ENCODE measurements around the gene MYO18B. TPM values are rescaled to one million over a fixed set of nuclear protein-coding genes. Genes with fewer than 3 reads are reported as not detected.

MYO18B gene
- total RNA-seq, 1 experiment from 2014 or later, result not detected

- Histone ChIP-seq H3K36me3 (ENCODE audit: low read depth, low read length) (no peaks in the 10 kb centered on the region), H3K4me3 (ENCODE audit: low read length) (no peak overlapping the region), H3K9me2 (replicated peaks; ENCODE audit: low read length) (no peaks in the 10 kb centered on the region), H3F3A (ENCODE audit: low read length, unreplicated experiment) (no peaks in the 10 kb centered on the region), H3K4me1 (ENCODE audit: insufficient read depth, low read length) (no peaks in the 10 kb centered on the region), H3K4me2 (ENCODE audit: low read length) (no peak overlapping the region), H3K27ac (ENCODE audit: low read length) (no peak overlapping the region), H3K9me3 (ENCODE audit: low read length) (no peaks in the 10 kb centered on the region), H3K27me3 (ENCODE audit: low read length) (no peaks in the 10 kb centered on the region), H3K79me2 (ENCODE audit: low read length) (no peaks in the 10 kb centered on the region), H4K20me1 (ENCODE audit: low read length) (no peaks in the 10 kb centered on the region), H2AFZ (ENCODE audit: low read length) (no peak overlapping the region), H3K9ac (ENCODE audit: low read length) (no peak overlapping the region)
- DNase-seq, result no peak
- ChIA-PET CTCF (no interaction called here), POLR2A (ENCODE audit: unreplicated experiment) (no interaction called here)
- BruUV-seq (replicated peaks), result no TSS peak
- intact Hi-C loops (cut with micrococcal nuclease), result no loop called here
- TF ChIP-seq EZH2 (IDR thresholded peaks at IDR 0.05; ENCODE audit: low read length, unreplicated experiment) (no peak), CTCF (conservative IDR thresholded peaks at IDR 0.05; ENCODE audit: low read depth, low read length) (no peak), EZH2phosphoT487 (IDR thresholded peaks at IDR 0.05; ENCODE audit: borderline replicate concordance, low read length) (no peak)
- ATAC-seq, result no peak
These were observed 92.5 kb downstream of the MYO18B start for GRCh38 chr22:25834490-25834889.

- H3K4me2 ChIP-seq (ENCODE audit: low read length), result no peak overlapping the region
- H3K9me2 ChIP-seq (replicated peaks; ENCODE audit: low read length), result no peaks in the 10 kb centered on the region
- no peak overlapping the region for H3K4me3 ChIP-seq (ENCODE audit: low read length)
- ChIA-PET CTCF (no interaction called here), POLR2A (ENCODE audit: unreplicated experiment) (no interaction called here)
- no TSS peak for BruUV-seq (replicated peaks)
- H3F3A ChIP-seq (ENCODE audit: low read length, unreplicated experiment), result no peaks in the 10 kb centered on the region
- TF ChIP-seq EZH2phosphoT487 (IDR thresholded peaks at IDR 0.05; ENCODE audit: borderline replicate concordance, low read length) (no peak), EZH2 (IDR thresholded peaks at IDR 0.05; ENCODE audit: low read length, unreplicated experiment) (no peak), CTCF (conservative IDR thresholded peaks at IDR 0.05; ENCODE audit: low read depth, low read length) (no peak)
- no peak overlapping the region for H2AFZ ChIP-seq (ENCODE audit: low read length)
- no peaks in the 10 kb centered on the region for H4K20me1 ChIP-seq (ENCODE audit: low read length)
- H3K36me3 ChIP-seq (ENCODE audit: low read depth, low read length), result no peaks in the 10 kb centered on the region
- ATAC-seq (no peak), DNase-seq (no peak)
- H3K79me2 ChIP-seq (ENCODE audit: low read length), result no peaks in the 10 kb centered on the region
- no peak overlapping the region for H3K27ac ChIP-seq (ENCODE audit: low read length)
- no peak overlapping the region for H3K9ac ChIP-seq (ENCODE audit: low read length)
- H3K4me1 ChIP-seq (ENCODE audit: insufficient read depth, low read length), result no peaks in the 10 kb centered on the region
- intact Hi-C loops (cut with micrococcal nuclease), result no loop called here
- no peaks in the 10 kb centered on the region for H3K9me3 ChIP-seq (ENCODE audit: low read length)
- no peaks in the 10 kb centered on the region for H3K27me3 ChIP-seq (ENCODE audit: low read length)
These were observed 93.4 kb downstream of the MYO18B start for GRCh38 chr22:25835348-25835747.

DNA sequence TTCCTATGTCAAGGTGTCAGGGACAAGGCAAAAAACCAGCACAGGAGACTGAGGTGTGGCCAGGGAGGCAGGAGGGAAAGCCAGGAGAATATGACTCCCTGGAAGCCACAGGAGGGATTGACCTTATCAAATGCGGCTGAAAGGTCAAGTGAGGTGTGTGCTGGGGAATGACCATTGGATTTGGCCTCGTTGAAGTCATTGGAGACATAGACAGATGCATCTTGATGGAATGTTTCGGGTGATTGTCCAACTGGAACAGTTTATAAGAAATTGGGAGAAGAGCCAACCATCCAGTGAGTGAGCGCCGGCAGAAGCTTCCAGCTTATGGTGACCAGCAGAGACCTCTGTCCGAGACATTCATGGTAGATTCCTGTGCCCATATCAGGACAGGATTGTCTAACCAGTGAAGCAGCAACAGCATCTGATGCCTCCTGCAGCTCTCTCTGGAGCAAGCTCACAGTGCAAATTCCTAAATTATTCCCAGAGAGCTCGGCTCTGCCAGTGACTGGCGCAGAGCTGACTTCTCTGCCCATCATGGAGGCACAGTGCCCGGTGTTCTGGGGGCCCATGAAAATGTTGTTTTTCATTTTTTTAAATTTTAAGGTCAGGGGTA is 95.4 kb downstream of the MYO18B start:
- Histone ChIP-seq H3F3A (ENCODE audit: low read length, unreplicated experiment) (no peaks in the 10 kb centered on the region), H3K4me3 (ENCODE audit: low read length) (no peak overlapping the region), H3K4me1 (ENCODE audit: insufficient read depth, low read length) (no peaks in the 10 kb centered on the region), H3K27ac (ENCODE audit: low read length) (no peak overlapping the region), H3K4me2 (ENCODE audit: low read length) (no peak overlapping the region), H2AFZ (ENCODE audit: low read length) (no peak overlapping the region), H3K27me3 (ENCODE audit: low read length) (no peaks in the 10 kb centered on the region), H3K79me2 (ENCODE audit: low read length) (no peaks in the 10 kb centered on the region), H4K20me1 (ENCODE audit: low read length) (no peaks in the 10 kb centered on the region), H3K36me3 (ENCODE audit: low read depth, low read length) (no peaks in the 10 kb centered on the region), H3K9ac (ENCODE audit: low read length) (no peak overlapping the region), H3K9me2 (replicated peaks; ENCODE audit: low read length) (no peaks in the 10 kb centered on the region), H3K9me3 (ENCODE audit: low read length) (no peaks in the 10 kb centered on the region)
- no peak for DNase-seq
- TF ChIP-seq CTCF (conservative IDR thresholded peaks at IDR 0.05; ENCODE audit: low read depth, low read length) (no peak), EZH2phosphoT487 (IDR thresholded peaks at IDR 0.05; ENCODE audit: borderline replicate concordance, low read length) (no peak), EZH2 (IDR thresholded peaks at IDR 0.05; ENCODE audit: low read length, unreplicated experiment) (no peak)
- ChIA-PET CTCF (no interaction called here), POLR2A (ENCODE audit: unreplicated experiment) (no interaction called here)
- no peak for ATAC-seq
- intact Hi-C loops (cut with micrococcal nuclease), result no loop called here
- BruUV-seq (replicated peaks), result no TSS peak

Data from PC-3 (cell line).